Measurements from ENCODE around the gene TMEM72. TPM values are rescaled to one million over a fixed set of nuclear protein-coding genes. Genes with fewer than 3 reads are reported as not detected.
A peak's percentile ranks its signal among the peaks of the same experiment; 100 is the strongest.

The TMEM72 gene
- total RNA-seq, 1 experiment from 2014 or later: not detected

GRCh38 chr10:44955413-44956070 lies 44.4 kb downstream of the TMEM72 start:
- peak overlapping the region in 1 of 3 experiments; percentile 82; a peak in 1 of 7 replicates for H3K27ac Mint-ChIP-seq
- H2AK5ac ChIP-seq (ENCODE audit: insufficient read length, low read length): no peak overlapping the region
- no peak overlapping the region for H3K4me3 Mint-ChIP-seq
- no peak overlapping the region for H2BK15ac ChIP-seq (ENCODE audit: low read depth, low read length)
- H3K79me2 ChIP-seq (ENCODE audit: insufficient read depth, low read length): no peaks in the 10 kb centered on the region
- H3K9me3 Mint-ChIP-seq: no peaks in the 10 kb centered on the region
- H3K27me3 Mint-ChIP-seq (ENCODE audit: low read depth): peaks cover 5% of the 10 kb centered on the region
- H3K9me3 ChIP-seq (ENCODE audit: control insufficient read depth, low read depth, low read length): no peaks in the 10 kb centered on the region
- peaks cover 5 to 18% (median 9%) of the 10 kb centered on the region in 3 experiments; a peak in 6 of 7 replicates for H3K36me3 Mint-ChIP-seq (ENCODE audit: insufficient read depth in 1 of 3, low read depth in 3 of 3)
- H3K14ac ChIP-seq (ENCODE audit: insufficient read depth, low read length): no peak overlapping the region
- H2BK12ac ChIP-seq (ENCODE audit: insufficient read length, low read depth, low read length): no peak overlapping the region
- H4K20me1 ChIP-seq (ENCODE audit: control insufficient read depth, insufficient read depth, insufficient read length): no peaks in the 10 kb centered on the region
- no peak overlapping the region for H2BK5ac ChIP-seq (ENCODE audit: insufficient read length, low read length)
- H3K23me2 ChIP-seq (ENCODE audit: insufficient read length, low read depth, low read length, poor library complexity, severe bottlenecking): peaks cover 11% of the 10 kb centered on the region
- no peak overlapping the region for H3K18ac ChIP-seq (ENCODE audit: insufficient read length, low read depth, low read length)
- H4K8ac ChIP-seq (replicated peaks; ENCODE audit: insufficient read length, low read depth, low read length): no peak overlapping the region
- WGBS (ENCODE audit: extremely low coverage, insufficient read length, low lambda C conversion rate): no CpG with 5 or more reads among the region's 8 CpGs
- no peak overlapping the region for H4K5ac ChIP-seq (ENCODE audit: insufficient read length, low read depth, low read length)
- H2BK20ac ChIP-seq (ENCODE audit: low read depth, low read length, poor library complexity, severe bottlenecking): no peak overlapping the region
- no peak overlapping the region for H2BK120ac ChIP-seq (ENCODE audit: low read depth, low read length, poor library complexity, severe bottlenecking)
- H3K4me2 ChIP-seq (ENCODE audit: insufficient read depth, insufficient read length, low read length): no peak overlapping the region
- peaks cover 12% of the 10 kb centered on the region for H3K4me1 ChIP-seq (ENCODE audit: insufficient read depth, low read length)
- peaks cover 33% of the 10 kb centered on the region in 2 experiments for H3K4me1 Mint-ChIP-seq
- H3K23ac ChIP-seq (ENCODE audit: insufficient read length, low read depth, low read length): no peak overlapping the region
- H3K79me1 ChIP-seq (ENCODE audit: insufficient read depth, low read depth, low read length, poor library complexity, severe bottlenecking): no peaks in the 10 kb centered on the region
- TF ChIP-seq CTCF (conservative IDR thresholded peaks at IDR 0.05): no peak
- H3K27me3 ChIP-seq (ENCODE audit: insufficient read depth, low read length): no peaks in the 10 kb centered on the region
- H3K9ac ChIP-seq (ENCODE audit: extremely low read depth, insufficient read length, low read length): no peak overlapping the region
- H3K56ac ChIP-seq (ENCODE audit: insufficient read length, low read depth, low read length): no peak overlapping the region
- H3K27ac ChIP-seq (ENCODE audit: insufficient read length, low read depth, low read length): no peak overlapping the region
- H2AFZ ChIP-seq (ENCODE audit: low read length): no peak overlapping the region
- H3T11ph ChIP-seq (ENCODE audit: low read length): no peak overlapping the region
- peak; percentile 14 for DNase-seq
- H4K91ac ChIP-seq (ENCODE audit: insufficient read length, low read depth, low read length): no peak overlapping the region
- no peak overlapping the region for H3K4ac ChIP-seq (ENCODE audit: low read depth, low read length)

Measured in H9 (cell line).